Epithelial cell of proximal tubule (primary cell): ENCODE results near the gene ZNF750. TPM values are rescaled to one million over a fixed set of nuclear protein-coding genes. Genes with fewer than 3 reads are reported as not detected.
"Not testable (repeated sequence)": the region's sequence is repeated elsewhere in the genome, so short reads cannot be mapped to it uniquely, and the experiment has no call there.

Source experiments
- DNase-seq: peaks from one replicate; pipeline ENCODE4 v3.0.0-alpha.2; 2011; ENCODE audit warnings: low read depth
- H3K4me3 ChIP-seq: 2 replicates; pipeline ENCODE4 v1.5.1; 2011; ENCODE audit warnings: low read depth, mild to moderate bottlenecking, low read length
- CTCF ChIP-seq: conservative IDR thresholded peaks from 2 replicates; pipeline ENCODE4 v1.5.1; 2012; ENCODE audit warnings: low read depth, mild to moderate bottlenecking, low read length
- total RNA-seq: library from RNA; depleted of rRNA; stranded (reverse); fragments of >200 nt; gene quantifications from 2 replicates; pipeline ENCODE4 v1.2.3, GENCODE V29; 2015

Gene ZNF750
- total RNA-seq, 1 donor from 2014 or later = 0.40 TPM

- DNase-seq = no peak
- no peak overlapping the region for H3K4me3 ChIP-seq
- no peak for TF ChIP-seq CTCF
These were observed 50.7 kb downstream of the ZNF750 start for GRCh38 chr17:82789051-82789592.

- no peak overlapping the region for H3K4me3 ChIP-seq
- no peak for DNase-seq
- TF ChIP-seq CTCF = no peak
These were observed 51.4 kb downstream of the ZNF750 start for GRCh38 chr17:82788206-82789001.

- no peak overlapping the region for H3K4me3 ChIP-seq
- DNase-seq = no peak
- TF ChIP-seq CTCF = no peak
These were observed 52.6 kb downstream of the ZNF750 start for GRCh38 chr17:82787081-82787848.

- DNase-seq = no peak
- no peak overlapping the region for H3K4me3 ChIP-seq
- no peak for TF ChIP-seq CTCF
These were observed 53.4 kb downstream of the ZNF750 start for GRCh38 chr17:82786427-82786826.

GRCh38 chr17:82785581-82785980 lies 54.2 kb downstream of the ZNF750 start:
- not testable (repeated sequence) for DNase-seq, H3K4me3 ChIP-seq

GRCh38 chr17:82783498-82783897 lies 56.3 kb downstream of the ZNF750 start:
- TF ChIP-seq CTCF = no peak
- H3K4me3 ChIP-seq = no peak overlapping the region
- no peak for DNase-seq

GRCh38 chr17:82782657-82783207 lies 57.1 kb downstream of the ZNF750 start:
- no peak overlapping the region for H3K4me3 ChIP-seq
- no peak for TF ChIP-seq CTCF
- DNase-seq = no peak
